GM12878 (cell line): Measurements from ENCODE around the gene DLK1.

ENCODE experiments used
- ATF3 ChIP-seq: IDR thresholded peaks from 2 replicates; pipeline ENCODE4 v1.6.1; 2011; ENCODE audit warnings: low read depth, mild to moderate bottlenecking, low read length, moderate library complexity, borderline replicate concordance; ENCODE audit errors: extremely low read depth
- CBFB ChIP-seq: IDR thresholded peaks from 2 replicates; pipeline ENCODE4 v1.6.1; 2016; ENCODE audit warnings: antibody characterized with exemption, low read depth
- CEBPB ChIP-seq, 2 experiments: fragments of 150-350 bp in 1 of 2; IDR thresholded peaks; 2 replicates each; pipeline ENCODE4 v1.6.1; 2012 to 2014; ENCODE audit warnings: low read depth in 2 of 2, low read length in 2 of 2, borderline replicate concordance in 1 of 2, inconsistent platforms in 1 of 2
- KDM1A ChIP-seq: fragments of 200-600 bp; sonication (generic); IDR thresholded peaks from 2 replicates; pipeline ENCODE4 v1.6.1; 2016; ENCODE audit warnings: borderline replicate concordance
- POLR2A ChIP-seq: IDR thresholded peaks from 2 replicates; pipeline ENCODE4 v1.6.1; 2011; ENCODE audit warnings: low read depth, mild to moderate bottlenecking, low read length
- RAD21 ChIP-seq: IDR thresholded peaks from 2 replicates; pipeline ENCODE4 v1.6.1; 2011; ENCODE audit warnings: mild to moderate bottlenecking, low read depth, low read length, moderate library complexity; ENCODE audit not compliant: insufficient read depth
- REST ChIP-seq: IDR thresholded peaks from 2 replicates; pipeline ENCODE4 v1.6.1; 2012; ENCODE audit warnings: mild to moderate bottlenecking, low read depth, low read length
- SMC3 ChIP-seq: IDR thresholded peaks from 2 replicates; pipeline ENCODE4 v1.6.1; 2011; ENCODE audit warnings: low read length, improper control_type of control experiment, borderline replicate concordance
- TARDBP ChIP-seq: IDR thresholded peaks from 2 replicates; pipeline ENCODE4 v1.6.1; 2016; ENCODE audit warnings: borderline replicate concordance
- ZNF274 ChIP-seq: IDR thresholded peaks from one replicate; pipeline ENCODE4 v1.8.0; 2011; ENCODE audit not compliant: insufficient read length, insufficient read depth
- TF ChIP-seq, protein P1 (sequence below), 3 experiments: IDR thresholded peaks in 2 of 3; conservative IDR thresholded peaks in 1 of 3; 2 replicates each; pipeline ENCODE4 v1.5.1; 2011; ENCODE audit warnings: low read depth in 3 of 3, low read length in 3 of 3, mild to moderate bottlenecking in 3 of 3, control low read depth in 2 of 3, moderate library complexity in 2 of 3, inconsistent platforms in 1 of 3, mixed read lengths in 1 of 3; ENCODE audit not compliant: control insufficient read depth in 2 of 3, insufficient read depth in 1 of 3; ENCODE audit errors: extremely low read depth in 1 of 3

DNA sequence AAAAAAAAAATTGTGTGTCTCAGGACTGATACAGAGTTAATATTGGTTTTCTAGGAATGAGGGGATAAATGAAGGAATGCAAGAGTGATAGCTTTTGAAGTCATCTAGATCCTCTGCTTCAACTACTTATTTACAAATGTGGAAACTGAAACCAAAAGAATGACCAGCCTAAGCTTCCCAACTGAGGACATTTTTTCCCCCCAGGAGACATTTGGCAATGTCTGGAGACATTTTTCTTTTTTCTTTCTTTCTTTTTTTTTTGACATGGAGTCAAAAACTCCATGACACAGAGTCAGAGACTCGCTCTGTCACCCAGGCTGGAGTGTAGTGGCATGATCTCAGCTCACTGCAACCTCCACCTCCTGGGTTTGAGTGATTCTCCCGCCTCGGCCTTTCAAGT, 15.3 kb downstream of the DLK1 start:
- TF ChIP-seq, protein P1, sequence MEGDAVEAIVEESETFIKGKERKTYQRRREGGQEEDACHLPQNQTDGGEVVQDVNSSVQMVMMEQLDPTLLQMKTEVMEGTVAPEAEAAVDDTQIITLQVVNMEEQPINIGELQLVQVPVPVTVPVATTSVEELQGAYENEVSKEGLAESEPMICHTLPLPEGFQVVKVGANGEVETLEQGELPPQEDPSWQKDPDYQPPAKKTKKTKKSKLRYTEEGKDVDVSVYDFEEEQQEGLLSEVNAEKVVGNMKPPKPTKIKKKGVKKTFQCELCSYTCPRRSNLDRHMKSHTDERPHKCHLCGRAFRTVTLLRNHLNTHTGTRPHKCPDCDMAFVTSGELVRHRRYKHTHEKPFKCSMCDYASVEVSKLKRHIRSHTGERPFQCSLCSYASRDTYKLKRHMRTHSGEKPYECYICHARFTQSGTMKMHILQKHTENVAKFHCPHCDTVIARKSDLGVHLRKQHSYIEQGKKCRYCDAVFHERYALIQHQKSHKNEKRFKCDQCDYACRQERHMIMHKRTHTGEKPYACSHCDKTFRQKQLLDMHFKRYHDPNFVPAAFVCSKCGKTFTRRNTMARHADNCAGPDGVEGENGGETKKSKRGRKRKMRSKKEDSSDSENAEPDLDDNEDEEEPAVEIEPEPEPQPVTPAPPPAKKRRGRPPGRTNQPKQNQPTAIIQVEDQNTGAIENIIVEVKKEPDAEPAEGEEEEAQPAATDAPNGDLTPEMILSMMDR (IDR thresholded peaks at IDR 0.05 in 2 of 3, conservative IDR thresholded peaks at IDR 0.05 in 1 of 3; ENCODE audit: control insufficient read depth in 2 of 3, extremely low read depth in 1 of 3, insufficient read depth in 1 of 3, low read depth in 3 of 3, low read length in 3 of 3): no peak
- TF ChIP-seq POLR2A (no peak), CBFB (no peak), CEBPB (IDR thresholded peaks at IDR 0.05; ENCODE audit: borderline replicate concordance in 1 of 2, low read depth in 2 of 2, low read length in 2 of 2) (no peak), TARDBP (no peak), REST (no peak), ZNF274 (no peak), ATF3 (no peak), KDM1A (no peak), RAD21 (no peak), SMC3 (no peak)
